ENCODE results near the gene SMARCAL1.

The SMARCAL1 gene

GRCh38 chr2:216490061-216490460, 77.8 kb downstream of the SMARCAL1 start:
- Histone ChIP-seq H3K4me1 (ENCODE audit: control insufficient read depth, low read depth, low read length) (no peaks in the 10 kb centered on the region), H3K56ac (ENCODE audit: low read length) (no peak overlapping the region), H3K18ac (ENCODE audit: low read length) (no peak overlapping the region), H2AK5ac (ENCODE audit: low read length) (no peak overlapping the region), H2BK5ac (ENCODE audit: low read length) (no peak overlapping the region), H3K4me3 (ENCODE audit: low read length) (no peak overlapping the region), H3K27ac (ENCODE audit: low read depth, low read length) (no peak overlapping the region), H3K79me2 (ENCODE audit: control insufficient read depth, insufficient read depth, low read length) (no peaks in the 10 kb centered on the region), H4K8ac (ENCODE audit: low read depth, low read length) (no peak overlapping the region), H3K36me3 (ENCODE audit: control insufficient read depth, insufficient read depth, low read length) (no peaks in the 10 kb centered on the region), H3K9ac (ENCODE audit: low read length) (no peak overlapping the region), H3K79me1 (ENCODE audit: low read length) (no peaks in the 10 kb centered on the region), H2BK120ac (ENCODE audit: low read depth, low read length) (no peak overlapping the region), H4K5ac (ENCODE audit: low read length) (no peak overlapping the region), H3K27me3 (ENCODE audit: insufficient read depth, low read length, poor library complexity) (no peaks in the 10 kb centered on the region), H2BK15ac (replicated peaks; ENCODE audit: low read depth) (no peak overlapping the region), H3K23ac (ENCODE audit: low read length) (no peak overlapping the region), H3K4me2 (ENCODE audit: low read length) (no peak overlapping the region), H3K4ac (ENCODE audit: low read depth, low read length) (no peak overlapping the region)
- DNase-seq: no peak
- WGBS (ENCODE audit: extremely low coverage, insufficient coverage, low lambda C conversion rate): no CpG with 5 or more reads among the region's 1 CpG

- H3K4ac ChIP-seq (ENCODE audit: low read depth, low read length): no peak overlapping the region
- no peak overlapping the region for H3K56ac ChIP-seq (ENCODE audit: low read length)
- H3K9ac ChIP-seq (ENCODE audit: low read length): no peak overlapping the region
- no peak overlapping the region for H2BK15ac ChIP-seq (replicated peaks; ENCODE audit: low read depth)
- H2BK5ac ChIP-seq (ENCODE audit: low read length): no peak overlapping the region
- no CpG with 5 or more reads among the region's 9 CpGs for WGBS (ENCODE audit: extremely low coverage, insufficient coverage, low lambda C conversion rate)
- H3K27ac ChIP-seq (ENCODE audit: low read depth, low read length): no peak overlapping the region
- H3K79me2 ChIP-seq (ENCODE audit: control insufficient read depth, insufficient read depth, low read length): no peaks in the 10 kb centered on the region
- no peak overlapping the region for H3K23ac ChIP-seq (ENCODE audit: low read length)
- H3K36me3 ChIP-seq (ENCODE audit: control insufficient read depth, insufficient read depth, low read length): no peaks in the 10 kb centered on the region
- DNase-seq: no peak
- no peak overlapping the region for H3K4me3 ChIP-seq (ENCODE audit: low read length)
- H2AK5ac ChIP-seq (ENCODE audit: low read length): no peak overlapping the region
- no peaks in the 10 kb centered on the region for H3K27me3 ChIP-seq (ENCODE audit: insufficient read depth, low read length, poor library complexity)
- H3K18ac ChIP-seq (ENCODE audit: low read length): no peak overlapping the region
- no peaks in the 10 kb centered on the region for H3K4me1 ChIP-seq (ENCODE audit: control insufficient read depth, low read depth, low read length)
- no peak overlapping the region for H2BK120ac ChIP-seq (ENCODE audit: low read depth, low read length)
- no peak overlapping the region for H3K4me2 ChIP-seq (ENCODE audit: low read length)
- H3K79me1 ChIP-seq (ENCODE audit: low read length): no peaks in the 10 kb centered on the region
- H4K5ac ChIP-seq (ENCODE audit: low read length): no peak overlapping the region
- H4K8ac ChIP-seq (ENCODE audit: low read depth, low read length): no peak overlapping the region
Measured at GRCh38 chr2:216491793-216492596, 79.7 kb downstream of the SMARCAL1 start.

- Histone ChIP-seq H2BK5ac (ENCODE audit: low read length) (no peak overlapping the region), H2AK5ac (ENCODE audit: low read length) (no peak overlapping the region), H3K79me2 (ENCODE audit: control insufficient read depth, insufficient read depth, low read length) (no peaks in the 10 kb centered on the region), H3K4me1 (ENCODE audit: control insufficient read depth, low read depth, low read length) (no peaks in the 10 kb centered on the region), H3K27me3 (ENCODE audit: insufficient read depth, low read length, poor library complexity) (no peaks in the 10 kb centered on the region), H3K79me1 (ENCODE audit: low read length) (peaks cover 2% of the 10 kb centered on the region), H3K27ac (ENCODE audit: low read depth, low read length) (no peak overlapping the region), H3K4ac (ENCODE audit: low read depth, low read length) (no peak overlapping the region), H4K5ac (ENCODE audit: low read length) (no peak overlapping the region), H3K4me2 (ENCODE audit: low read length) (no peak overlapping the region), H2BK120ac (ENCODE audit: low read depth, low read length) (no peak overlapping the region), H3K9ac (ENCODE audit: low read length) (no peak overlapping the region), H3K56ac (ENCODE audit: low read length) (no peak overlapping the region), H3K23ac (ENCODE audit: low read length) (no peak overlapping the region), H2BK15ac (replicated peaks; ENCODE audit: low read depth) (no peak overlapping the region), H3K4me3 (ENCODE audit: low read length) (no peak overlapping the region), H4K8ac (ENCODE audit: low read depth, low read length) (no peak overlapping the region), H3K18ac (ENCODE audit: low read length) (no peak overlapping the region), H3K36me3 (ENCODE audit: control insufficient read depth, insufficient read depth, low read length) (no peaks in the 10 kb centered on the region)
- WGBS (ENCODE audit: extremely low coverage, insufficient coverage, low lambda C conversion rate): no CpG with 5 or more reads among the region's 6 CpGs
- DNase-seq: no peak
Measured at GRCh38 chr2:216492597-216493333, 80.5 kb downstream of the SMARCAL1 start.

GRCh38 chr2:216493334-216493685, 81.0 kb downstream of the SMARCAL1 start:
- DNase-seq: no peak
- Histone ChIP-seq H3K4me2 (ENCODE audit: low read length) (no peak overlapping the region), H3K36me3 (ENCODE audit: control insufficient read depth, insufficient read depth, low read length) (no peaks in the 10 kb centered on the region), H4K8ac (ENCODE audit: low read depth, low read length) (no peak overlapping the region), H2BK5ac (ENCODE audit: low read length) (no peak overlapping the region), H3K4me3 (ENCODE audit: low read length) (no peak overlapping the region), H3K27ac (ENCODE audit: low read depth, low read length) (no peak overlapping the region), H3K4ac (ENCODE audit: low read depth, low read length) (no peak overlapping the region), H3K23ac (ENCODE audit: low read length) (no peak overlapping the region), H2BK120ac (ENCODE audit: low read depth, low read length) (no peak overlapping the region), H2BK15ac (replicated peaks; ENCODE audit: low read depth) (no peak overlapping the region), H3K27me3 (ENCODE audit: insufficient read depth, low read length, poor library complexity) (no peaks in the 10 kb centered on the region), H2AK5ac (ENCODE audit: low read length) (no peak overlapping the region), H3K79me1 (ENCODE audit: low read length) (peaks cover 5% of the 10 kb centered on the region), H3K79me2 (ENCODE audit: control insufficient read depth, insufficient read depth, low read length) (no peaks in the 10 kb centered on the region), H4K5ac (ENCODE audit: low read length) (no peak overlapping the region), H3K56ac (ENCODE audit: low read length) (no peak overlapping the region), H3K9ac (ENCODE audit: low read length) (no peak overlapping the region), H3K18ac (ENCODE audit: low read length) (no peak overlapping the region), H3K4me1 (ENCODE audit: control insufficient read depth, low read depth, low read length) (no peaks in the 10 kb centered on the region)
- WGBS (ENCODE audit: extremely low coverage, insufficient coverage, low lambda C conversion rate): no CpG with 5 or more reads among the region's 1 CpG

- H3K4ac ChIP-seq (ENCODE audit: low read depth, low read length): no peak overlapping the region
- no peak overlapping the region for H3K9ac ChIP-seq (ENCODE audit: low read length)
- no peak overlapping the region for H3K4me2 ChIP-seq (ENCODE audit: low read length)
- peaks cover 5% of the 10 kb centered on the region for H3K79me1 ChIP-seq (ENCODE audit: low read length)
- no peaks in the 10 kb centered on the region for H3K4me1 ChIP-seq (ENCODE audit: control insufficient read depth, low read depth, low read length)
- H3K27me3 ChIP-seq (ENCODE audit: insufficient read depth, low read length, poor library complexity): no peaks in the 10 kb centered on the region
- H2BK120ac ChIP-seq (ENCODE audit: low read depth, low read length): no peak overlapping the region
- H4K5ac ChIP-seq (ENCODE audit: low read length): no peak overlapping the region
- H2BK5ac ChIP-seq (ENCODE audit: low read length): no peak overlapping the region
- H2AK5ac ChIP-seq (ENCODE audit: low read length): no peak overlapping the region
- no peak overlapping the region for H3K18ac ChIP-seq (ENCODE audit: low read length)
- H3K23ac ChIP-seq (ENCODE audit: low read length): no peak overlapping the region
- H3K4me3 ChIP-seq (ENCODE audit: low read length): no peak overlapping the region
- H3K27ac ChIP-seq (ENCODE audit: low read depth, low read length): no peak overlapping the region
- no peak overlapping the region for H3K56ac ChIP-seq (ENCODE audit: low read length)
- H3K36me3 ChIP-seq (ENCODE audit: control insufficient read depth, insufficient read depth, low read length): peaks cover 4% of the 10 kb centered on the region
- H4K8ac ChIP-seq (ENCODE audit: low read depth, low read length): no peak overlapping the region
- H3K79me2 ChIP-seq (ENCODE audit: control insufficient read depth, insufficient read depth, low read length): peaks cover 17% of the 10 kb centered on the region
- no peak for DNase-seq
- WGBS (ENCODE audit: extremely low coverage, insufficient coverage, low lambda C conversion rate): no CpG with 5 or more reads among the region's 2 CpGs
- no peak overlapping the region for H2BK15ac ChIP-seq (replicated peaks; ENCODE audit: low read depth)
Measured at GRCh38 chr2:216495656-216496055, 83.4 kb downstream of the SMARCAL1 start.
